Heart left ventricle (tissue), 16 donors: ENCODE results near the gene CCDC77. TPM values are rescaled to one million over a fixed set of nuclear protein-coding genes. Genes with fewer than 3 reads are reported as not detected.

Experiments
- ATAC-seq, 4 donors: fragments of 200-7000 bp; cut with Tn5 transposase; one replicate each; pipeline ENCODE4 v1.9.1; 2020 to 2022; ENCODE audit warnings: moderate library complexity in 4 of 4, mild to moderate bottlenecking in 3 of 4, moderate number of reproducible peaks in 1 of 4
- DNase-seq, 5 donors: peaks; one replicate each; pipeline ENCODE4 v3.0.0-alpha.2; 2020
- H3K27ac ChIP-seq, 12 donors: fragments of 200-600 bp; sonication (generic) in 4 of 12; one replicate each; pipeline versions ENCODE4 v1.5.0 to v1.8.0; 2016 to 2022; ENCODE audit warnings: mild to moderate bottlenecking in 2 of 12
- H3K27me3 ChIP-seq, 9 donors: fragments of 200-600 bp; sonication (generic) in 2 of 9; one replicate each; pipeline versions ENCODE4 v1.5.1 to v1.8.0; 2016 to 2022; ENCODE audit warnings: mild to moderate bottlenecking in 3 of 9
- H3K36me3 ChIP-seq, 9 donors: fragments of 200-600 bp; sonication (generic) in 2 of 9; one replicate each; pipeline versions ENCODE4 v1.5.0 to v1.8.0; 2018 to 2022; ENCODE audit warnings: mild to moderate bottlenecking in 2 of 9
- H3K4me1 ChIP-seq, 12 donors: fragments of 200-600 bp; sonication (generic) in 4 of 12; one replicate each; pipeline versions ENCODE4 v1.5.0 to v1.8.0; 2016 to 2022; ENCODE audit warnings: mild to moderate bottlenecking in 3 of 12
- H3K4me3 ChIP-seq, 12 donors: fragments of 200-600 bp; sonication (generic) in 4 of 12; one replicate each; pipeline versions ENCODE4 v1.5.0 to v1.8.0; 2017 to 2022; ENCODE audit warnings: mild to moderate bottlenecking in 9 of 12, moderate library complexity in 4 of 12
- H3K9me3 ChIP-seq, 12 donors: fragments of 200-600 bp; sonication (generic) in 4 of 12; one replicate each; pipeline versions ENCODE4 v1.5.0 to v1.8.0; 2016 to 2022; ENCODE audit warnings: mild to moderate bottlenecking in 1 of 12
- CTCF ChIP-seq, 12 donors: fragments of 200-600 bp; sonication (generic) in 4 of 12; IDR thresholded peaks; one replicate each; pipeline versions ENCODE4 v1.5.0 to v1.8.0; 2018 to 2022; ENCODE audit warnings: antibody characterized with exemption in 12 of 12, mild to moderate bottlenecking in 5 of 12
- POLR2A ChIP-seq, 2 donors: fragments of 450-650 bp; IDR thresholded peaks; one replicate each; pipeline ENCODE4 v1.6.1; 2017; ENCODE audit warnings: antibody characterized with exemption in 2 of 2, mild to moderate bottlenecking in 2 of 2, moderate library complexity in 2 of 2
- WGBS, 4 donors: extraction: QIAGEN DNeasy Blood & Tissue Kit in 2 of 4; methylation state at CpG; one replicate each; pipeline versions ENCODE4 v1.1.5 to v1.1.7; 2013 to 2018; 5-methylcytosine and 5-hydroxymethylcytosine counted together
- intact Hi-C, 10 donors: fragments of 100-400 bp; cut with DNase I; formaldehyde crosslinking; loops; one replicate each; pipeline versions ENCODE4 v1.11.1 to v1.14.2; 2022
- polyA plus RNA-seq, 2 donors: library from polyadenylated mRNA; stranded (reverse); fragments of 200-250 nt; gene quantifications; one replicate each; pipeline ENCODE4 v1.2.3, GENCODE V29; 2013
- total RNA-seq, 9 donors: library from RNA; depleted of rRNA in 2 of 9; stranded (reverse); fragments of >200 nt in 2 of 9; fragmentation: NEBNext Ultra II Directional in 3 of 9; extraction: Animal tissue kit (Norgen Biotek cat#: 25700) in 3 of 9; gene quantifications; one replicate each; pipeline versions ENCODE4 v1.1.0 to v1.2.4, GENCODE V29; 2016 to 2023
- donor health status: ischemic (EF 13 %, LVEDD 7.1; RV severe dilation, severe dysfunction).
- donor health status: healthy with polysubstance abuse.
- donor health status: DM: no; HTN: yes; CAD: no.
- donor health status: DM: no; HTN: no; CAD: no.
- donor health status: ischemic (EF 25% LVEDD 6.9; RV normal size, moderate dysfunction).
- donor health status: ischemic (EF 25% LVEDD 5.7; RV mildly dilated, moderate dysfunction).
- donor health status: healthy.
- donor health status: DM: yes; HTN: yes; CAD: no.
- donor health status: ischemic (EF 35%, LVEDD 5.7; RV mildly dilated, moderate dysfunction).
- donor health status: nonischemic (EF 11% LVEDD 7.7; RV severe dilation, severe dysfunction).
- donor health status: DM: yes; HTN: yes; CAD: no.
- donor health status: PGD.
- donor health status: ischemic (EF 29% LVEDD 5.4; RV normal size, mild dysfunction).
- donor health status: nonischemic (EF 23%, LVEDD 6.1; RV moderate dilation, normal function).

The CCDC77 gene
- total and polyA plus RNA-seq, 11 donors, result 1.3 to 4.6 (median 2.9) TPM

DNA sequence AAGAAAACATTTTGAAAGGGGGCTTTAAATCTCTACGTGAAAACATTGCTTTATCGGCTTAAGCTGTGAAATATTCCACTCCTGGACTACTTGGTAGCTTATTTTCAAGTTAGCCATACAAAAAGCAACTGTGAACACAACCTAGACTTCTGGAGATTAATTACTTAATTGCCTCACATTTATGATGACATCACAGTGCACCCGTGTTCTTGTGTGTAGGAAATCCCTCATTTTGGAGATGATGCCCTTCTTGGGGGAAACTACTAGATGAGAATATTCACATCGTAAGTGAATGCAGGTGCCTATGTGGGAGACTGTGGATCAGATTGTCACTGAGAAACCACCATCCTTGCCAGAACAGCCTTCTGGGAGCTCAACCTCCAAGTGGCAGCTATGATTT, 47.8 kb downstream of the CCDC77 start:
- DNase-seq, result no peak
- Histone ChIP-seq H3K27me3 (no peaks in the 10 kb centered on the region), H3K27ac (no peak overlapping the region), H3K36me3 (no peaks in the 10 kb centered on the region), H3K4me3 (no peak overlapping the region), H3K9me3 (no peaks in the 10 kb centered on the region), H3K4me1 (peaks cover 0 to 10% (median 0%) of the 10 kb centered on the region in 12 donors)
- 67 to 80% (median 73%) methylated on average over 4 of the region's 4 CpGs for WGBS, 4 donors
- ATAC-seq, result no peak
- TF ChIP-seq POLR2A (IDR thresholded peaks at IDR 0.05), result no peak
- TF ChIP-seq CTCF (IDR thresholded peaks at IDR 0.05), result no peak
- intact Hi-C loops, result no loop called here

GRCh38 chr12:450438-450837, 49.0 kb downstream of the CCDC77 start:
- ATAC-seq (no peak), DNase-seq (no peak)
- Histone ChIP-seq H3K9me3 (no peaks in the 10 kb centered on the region), H3K4me3 (no peak overlapping the region), H3K27me3 (no peaks in the 10 kb centered on the region), H3K4me1 (peaks cover 0 to 17% (median 0%) of the 10 kb centered on the region in 12 donors), H3K27ac (no peak overlapping the region), H3K36me3 (no peaks in the 10 kb centered on the region)
- TF ChIP-seq POLR2A (IDR thresholded peaks at IDR 0.05) (no peak), CTCF (IDR thresholded peaks at IDR 0.05) (no peak)
- 43 to 50% (median 47%) methylated on average over 3 of the region's 3 CpGs for WGBS, 4 donors
- intact Hi-C loops, result loop anchor here in 4 of 10 donors (2.0 to 10.0 kb wide), 3 partner anchors 52 to 96 kb away; no protein-coding TSS in a partner anchor

DNA sequence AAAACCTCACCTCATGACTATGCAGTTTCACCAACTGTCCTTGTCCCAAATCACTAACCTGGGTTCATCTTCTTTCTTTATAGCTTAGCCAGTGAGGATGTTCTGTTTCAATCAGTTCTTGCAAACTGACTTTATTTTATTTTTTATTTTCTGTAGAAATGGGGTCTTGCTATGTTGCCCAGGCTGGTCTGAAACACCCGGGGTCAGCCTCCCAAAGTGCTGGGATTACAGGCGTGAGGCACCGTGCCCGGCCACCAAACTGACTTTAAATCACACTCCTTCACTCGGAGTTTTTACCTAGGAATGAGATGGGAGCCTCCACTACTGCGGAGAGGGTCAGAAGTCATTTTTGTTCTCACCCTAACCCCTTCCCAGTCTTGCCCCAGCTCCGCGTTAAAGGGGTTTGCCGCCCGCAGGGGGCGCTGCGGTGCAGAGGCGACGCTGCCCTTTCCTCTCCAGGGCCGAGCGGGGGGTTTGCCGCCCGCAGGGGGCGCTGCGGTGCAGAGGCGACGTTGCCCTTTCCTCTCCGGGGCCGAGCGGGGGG, 51.3 kb downstream of the CCDC77 start:
- DNase-seq, result peak in 3 of 5 donors; percentile 49 to 64 (median 61)
- Histone ChIP-seq H3K27ac (no peak overlapping the region), H3K4me3 (no peak overlapping the region), H3K4me1 (peaks cover 0 to 28% (median 0%) of the 10 kb centered on the region in 12 donors), H3K36me3 (no peaks in the 10 kb centered on the region), H3K27me3 (peaks cover 0 to 4% (median 0%) of the 10 kb centered on the region in 9 donors), H3K9me3 (no peaks in the 10 kb centered on the region)
- TF ChIP-seq CTCF (IDR thresholded peaks at IDR 0.05) (no peak), POLR2A (IDR thresholded peaks at IDR 0.05) (no peak)
- peak in 3 of 4 donors; percentile 19 to 35 (median 32) for ATAC-seq
- WGBS, 4 donors, result 41 to 98% (median 74%) methylated on average over 5 to 18 of the region's 25 CpGs
- intact Hi-C loops, result loop anchor here in 8 of 10 donors (2.0 to 10.0 kb wide), 4 partner anchors 50 to 94 kb away; no protein-coding TSS in a partner anchor

- peaks cover 0 to 24% (median 0%) of the 10 kb centered on the region in 9 donors for H3K27me3 ChIP-seq
- H3K4me3 ChIP-seq, result no peak overlapping the region
- ATAC-seq (no peak), DNase-seq (no peak)
- TF ChIP-seq CTCF (IDR thresholded peaks at IDR 0.05) (no peak), POLR2A (IDR thresholded peaks at IDR 0.05) (no peak)
- peak overlapping the region in 10 of 12 donors; percentile 1 to 91 (median 59) for H3K27ac ChIP-seq
- H3K4me1 ChIP-seq, result peaks cover 0 to 34% (median 7%) of the 10 kb centered on the region in 12 donors
- no peaks in the 10 kb centered on the region for H3K36me3 ChIP-seq
- WGBS, 4 donors, result 7 to 56% (median 32%) methylated on average over 1 of the region's 1 CpG
- H3K9me3 ChIP-seq, result no peaks in the 10 kb centered on the region
- intact Hi-C loops, result loop anchor here in 7 of 10 donors (2.0 to 10.0 kb wide), 4 partner anchors 47 to 92 kb away; no protein-coding TSS in a partner anchor
Observed at GRCh38 chr12:454833-455232, 53.4 kb downstream of the CCDC77 start.
